HG03354 (cell line): Measurements from ENCODE around the gene EYA3.

Source experiments
- ATAC-seq: cut with Tn5 transposase; IDR thresholded peaks from one replicate; pipeline ENCODE4 v1.9.1; 2021; ENCODE audit warnings: mild to moderate bottlenecking; ENCODE audit not compliant: unreplicated experiment, poor library complexity, severe bottlenecking

Gene EYA3

DNA sequence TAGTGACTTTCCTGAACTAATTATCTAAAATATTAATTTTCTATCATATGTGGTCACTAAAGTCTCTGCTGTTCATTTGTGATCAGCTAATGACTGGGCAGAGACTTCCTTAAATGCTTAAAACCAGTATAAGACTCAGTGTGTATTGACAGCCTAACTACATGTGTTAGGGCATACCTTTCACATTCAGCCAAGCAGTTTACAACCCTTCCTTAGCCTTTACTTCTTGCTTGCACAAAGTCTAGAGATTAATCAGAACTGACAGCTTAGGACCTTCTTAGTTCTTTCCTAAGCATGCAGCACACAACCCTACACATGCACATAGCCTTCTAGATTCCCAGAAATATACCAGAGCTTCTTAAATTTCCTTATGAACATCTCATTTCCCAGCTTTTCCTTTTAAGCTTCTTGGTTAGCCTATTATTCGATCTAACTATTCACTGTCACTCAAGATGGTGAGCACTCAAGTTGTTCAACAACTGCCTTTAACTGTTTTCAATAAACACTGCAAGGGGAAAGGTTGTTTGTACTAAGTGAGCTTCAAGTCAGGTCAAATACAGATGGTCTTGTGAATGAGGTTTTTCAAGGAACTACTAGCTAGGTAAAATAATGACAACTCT, 13.4 kb downstream of the EYA3 start:
- no peak for ATAC-seq

DNA sequence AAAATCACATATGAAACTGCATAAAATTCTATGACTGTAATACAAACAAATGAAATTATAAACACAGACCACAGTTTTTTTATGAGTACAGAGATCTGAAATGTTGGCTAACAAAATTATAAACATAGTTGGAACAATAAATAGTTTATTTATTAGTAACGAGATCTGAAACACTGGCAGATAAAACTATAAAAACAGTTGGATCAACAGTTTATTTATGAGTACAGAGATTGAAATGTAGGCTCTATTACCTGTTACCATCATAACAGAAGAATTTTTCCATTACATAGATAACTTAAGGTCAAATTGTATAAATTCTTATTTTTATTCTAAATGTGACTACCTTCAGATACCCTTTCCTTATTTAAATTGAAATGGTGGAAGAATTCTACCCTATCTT, 14.5 kb downstream of the EYA3 start:
- ATAC-seq, result no peak

DNA sequence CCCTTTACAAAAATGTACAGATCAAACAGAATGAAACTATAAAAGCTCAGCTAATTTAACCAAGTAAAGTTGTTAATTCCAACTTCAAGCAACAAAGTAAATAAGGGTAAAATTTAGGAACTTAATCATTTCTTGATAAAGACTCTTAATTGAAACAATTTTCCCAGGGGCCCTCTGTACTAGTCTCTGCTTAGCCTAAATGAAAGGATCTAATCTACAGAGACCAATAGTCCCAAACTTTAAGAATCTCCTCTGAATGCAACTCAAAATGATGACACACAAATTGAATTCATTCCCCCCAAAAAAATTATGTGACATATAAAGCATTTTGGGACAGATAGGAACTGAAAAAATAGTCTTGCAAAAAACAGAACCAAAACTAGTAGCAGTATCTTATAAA, 16.6 kb downstream of the EYA3 start:
- no peak for ATAC-seq

DNA sequence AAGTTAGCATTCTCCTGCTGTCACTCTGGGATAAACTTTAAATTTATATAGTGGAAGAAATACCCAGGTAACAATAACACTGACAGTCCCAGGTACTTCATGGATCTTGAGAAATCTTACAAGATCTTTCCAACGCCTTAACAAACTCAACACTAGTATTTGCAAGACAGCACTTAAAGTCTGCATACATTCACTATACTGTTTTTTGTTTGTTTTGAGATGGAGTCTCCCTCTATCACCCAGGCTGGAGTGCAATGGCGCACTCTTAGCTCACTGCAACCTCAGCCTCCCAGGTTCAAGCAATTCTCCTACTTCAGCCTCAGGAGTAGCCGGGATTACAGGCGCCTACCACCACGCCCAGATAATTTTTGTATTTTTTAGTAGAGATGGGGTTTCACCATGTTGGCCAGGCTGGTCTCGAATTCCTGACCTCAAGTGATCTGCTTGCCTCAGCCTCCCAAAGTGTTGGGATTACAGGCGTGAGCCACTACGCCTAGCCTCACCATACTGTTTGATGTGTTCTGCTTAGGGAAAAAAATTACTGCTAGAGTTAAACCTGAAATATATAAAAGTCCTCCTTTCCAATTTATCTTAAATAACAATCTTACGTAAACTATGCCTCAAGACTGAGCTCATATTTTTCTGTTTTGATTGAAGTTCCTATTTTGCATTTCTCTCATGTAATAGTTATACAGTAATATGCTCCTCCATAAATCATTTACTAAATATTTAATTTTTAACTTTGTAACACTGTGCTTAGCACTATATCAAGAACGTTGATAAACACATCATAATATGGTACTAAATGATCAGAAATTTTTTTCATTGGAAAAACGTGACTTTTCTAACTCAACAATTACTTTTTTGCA, 17.5 kb downstream of the EYA3 start:
- ATAC-seq, result no peak

DNA sequence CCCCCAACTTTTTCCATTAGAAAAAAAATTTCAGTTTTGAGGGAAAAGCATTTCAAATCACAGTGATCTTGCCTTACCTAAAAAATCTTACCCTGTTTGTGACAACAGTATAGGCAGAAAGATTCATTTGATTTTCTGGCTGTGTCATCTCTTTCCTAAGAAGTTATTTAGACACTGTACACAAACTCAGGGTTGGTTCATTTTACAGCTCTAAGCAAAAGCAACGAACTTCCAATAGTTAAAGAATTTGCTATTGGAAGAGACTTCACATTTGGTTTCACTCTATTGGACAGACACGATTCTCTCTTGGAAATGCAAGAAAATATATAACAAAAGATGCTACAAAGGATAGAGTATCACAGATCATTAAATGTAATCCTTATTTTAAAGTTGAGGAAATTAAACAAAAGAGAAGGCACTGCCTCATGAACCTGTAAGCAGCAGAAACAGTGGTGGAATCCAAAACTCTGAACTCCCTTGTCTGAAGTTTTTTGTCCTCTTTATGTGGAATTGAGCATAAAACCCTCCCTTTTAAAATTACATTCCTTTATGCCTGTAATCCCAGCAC, 20.8 kb downstream of the EYA3 start:
- ATAC-seq, result no peak

DNA sequence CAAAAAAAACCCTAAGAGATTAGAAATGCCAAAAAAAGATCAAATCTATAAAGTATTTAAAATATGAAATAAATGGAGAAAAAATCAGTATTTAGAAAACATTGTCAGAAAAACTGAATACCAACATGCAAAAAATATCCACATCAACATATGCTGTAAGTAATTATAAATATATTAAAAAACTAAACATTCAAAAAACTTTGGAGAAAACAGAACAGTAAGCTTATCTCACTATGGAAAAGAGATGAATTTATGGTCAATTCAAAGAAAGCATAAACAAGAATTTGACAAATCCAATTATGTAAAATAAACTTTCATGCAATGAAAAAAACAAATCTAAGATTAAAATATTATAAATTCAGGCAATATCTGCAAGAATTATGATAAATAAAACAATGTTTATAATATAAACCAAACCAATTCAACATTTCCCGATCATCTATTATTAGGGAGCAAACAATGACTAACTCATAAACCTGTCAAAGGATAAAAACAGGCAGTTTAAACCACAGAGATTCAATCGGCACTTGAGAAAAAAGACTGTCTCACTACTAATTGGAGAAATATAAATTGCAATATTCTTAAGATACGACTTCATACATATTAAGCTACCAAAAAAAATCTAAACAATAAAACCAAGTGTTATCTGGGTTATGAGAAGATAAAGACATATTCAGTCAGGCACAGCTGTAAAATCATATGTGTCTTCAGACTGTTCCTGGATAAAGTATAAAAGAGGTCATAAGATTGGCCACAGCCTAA, 21.8 kb downstream of the EYA3 start:
- no peak for ATAC-seq

DNA sequence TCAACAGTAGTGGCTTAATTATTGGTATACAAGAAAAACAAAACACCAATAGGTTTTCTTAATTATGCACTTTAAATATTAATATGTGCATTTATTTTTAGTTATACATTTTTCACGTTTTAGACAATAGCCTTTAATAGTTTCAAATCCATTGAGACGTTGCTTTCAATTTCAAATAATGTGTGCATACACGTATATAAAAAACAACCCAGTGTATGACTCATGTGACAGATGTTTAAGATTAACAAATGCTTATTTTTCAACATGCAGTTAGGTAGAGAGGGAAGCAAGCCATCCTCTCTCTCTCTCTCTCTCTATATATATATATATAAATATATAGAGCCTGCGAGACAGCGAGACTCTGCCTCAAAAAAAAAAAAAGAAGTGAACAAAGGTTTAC, 24.3 kb downstream of the EYA3 start:
- ATAC-seq, result no peak

DNA sequence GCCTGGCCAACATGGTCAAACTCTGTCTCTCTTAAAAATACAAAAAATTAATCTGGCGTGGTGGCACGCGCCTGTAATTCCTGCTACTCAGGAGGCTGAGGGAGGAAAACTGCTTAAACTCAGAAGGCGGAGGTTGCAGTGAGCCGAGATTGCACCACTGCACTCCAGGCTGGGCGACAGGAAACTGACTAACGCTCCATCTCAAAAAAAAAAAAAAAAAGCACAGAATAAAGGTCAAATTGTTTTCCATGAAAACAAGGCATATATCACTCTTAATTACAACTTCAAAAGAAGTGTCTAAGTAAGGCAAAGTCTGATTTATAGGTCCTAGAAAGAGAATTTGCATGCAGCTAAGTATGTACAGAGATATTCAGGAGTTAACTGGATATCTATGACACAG, 25.6 kb downstream of the EYA3 start:
- no peak for ATAC-seq

DNA sequence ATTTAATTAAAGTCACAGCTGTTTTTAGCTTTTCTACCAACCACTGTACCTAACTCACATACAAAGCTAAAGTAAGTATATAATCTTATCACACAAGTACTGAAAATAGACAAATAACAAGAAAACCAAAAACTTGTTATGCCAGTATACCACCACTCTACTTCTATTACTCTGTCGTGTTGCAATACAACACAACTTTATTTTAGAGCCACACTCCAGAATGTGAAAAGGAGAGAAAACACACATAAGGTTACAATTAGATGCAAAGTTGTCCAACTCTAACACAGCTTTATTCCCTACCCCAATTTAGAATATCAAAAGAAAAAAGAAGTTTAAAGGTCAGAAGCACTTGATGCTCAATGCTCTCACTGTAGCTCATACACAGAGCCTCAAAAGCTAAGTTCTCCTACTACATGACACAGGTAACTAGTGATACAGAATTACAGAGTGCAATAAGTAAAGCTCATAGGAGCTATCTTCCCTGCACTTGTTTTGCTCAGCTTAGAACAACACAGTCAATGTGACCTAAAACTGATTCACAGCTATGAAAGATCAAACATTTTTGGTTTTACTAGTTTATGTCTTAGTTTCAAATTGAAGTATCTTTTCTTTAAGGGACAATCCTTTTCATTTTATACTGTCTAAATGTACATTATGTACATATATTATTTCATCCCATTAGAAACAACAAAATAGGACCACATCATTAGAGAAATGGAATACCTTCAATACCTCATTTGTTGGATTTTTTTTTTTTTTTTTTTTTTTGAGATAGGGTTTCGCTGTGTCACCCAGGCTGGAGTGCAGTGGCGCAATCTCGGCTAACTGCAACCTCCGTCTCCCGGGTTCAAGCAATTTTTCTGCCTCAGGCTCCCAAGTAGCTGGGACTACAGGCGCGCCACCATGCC, 29.2 kb downstream of the EYA3 start:
- ATAC-seq, result no peak

DNA sequence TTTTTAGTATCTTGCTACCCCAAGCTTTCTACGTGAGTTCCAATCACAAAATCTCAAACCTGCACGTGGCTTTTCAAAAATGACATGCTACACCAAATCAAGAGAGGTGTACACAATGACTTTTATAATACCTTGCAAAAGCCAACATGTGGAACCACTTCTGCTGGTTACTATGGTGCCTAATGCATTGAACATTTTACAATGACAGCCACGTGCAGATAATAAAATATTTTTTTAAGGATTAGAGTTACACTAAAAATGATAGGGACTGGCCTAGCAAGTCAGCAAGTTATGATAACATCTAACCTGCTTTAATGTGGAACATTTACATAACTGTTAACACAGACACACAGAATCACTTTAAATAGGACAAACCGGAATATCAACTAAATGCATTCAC, 30.2 kb downstream of the EYA3 start:
- ATAC-seq, result no peak

DNA sequence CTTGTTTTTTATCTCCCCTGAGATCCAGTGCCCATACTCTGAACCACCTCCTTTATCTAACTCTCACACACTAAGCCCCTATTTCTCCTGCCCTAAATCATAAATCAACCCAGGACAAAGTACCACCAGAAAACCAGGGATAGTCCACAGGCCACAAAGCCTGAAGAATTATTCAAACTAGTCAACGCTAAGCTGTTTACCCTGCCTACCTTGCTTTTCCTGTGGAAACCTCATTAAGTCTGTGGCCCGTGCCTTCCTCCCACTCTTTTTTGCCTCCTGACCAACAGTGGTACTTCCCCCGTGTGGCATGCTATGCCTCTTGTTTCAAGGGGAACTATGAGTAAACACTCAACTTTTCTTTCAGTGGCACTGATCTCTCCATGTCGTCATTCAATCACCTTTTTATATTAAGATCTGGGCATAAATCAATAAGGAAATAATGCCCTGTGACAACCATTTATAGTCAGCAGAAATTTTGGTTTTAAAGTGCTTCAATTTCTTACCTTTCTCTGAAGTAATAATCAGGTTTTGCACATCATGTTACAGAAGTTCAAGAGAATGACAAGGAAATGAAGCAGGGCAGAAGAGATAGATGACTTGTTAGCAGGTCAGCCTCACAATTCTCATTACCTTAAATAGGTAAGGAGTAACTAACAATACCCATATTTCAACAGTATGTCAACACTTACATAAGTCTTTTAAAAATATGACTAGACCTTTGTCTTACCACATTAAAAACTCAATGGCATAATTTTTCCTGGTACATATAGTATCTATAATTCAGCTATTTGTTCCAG, 32.1 kb downstream of the EYA3 start:
- peak; percentile 68 for ATAC-seq

DNA sequence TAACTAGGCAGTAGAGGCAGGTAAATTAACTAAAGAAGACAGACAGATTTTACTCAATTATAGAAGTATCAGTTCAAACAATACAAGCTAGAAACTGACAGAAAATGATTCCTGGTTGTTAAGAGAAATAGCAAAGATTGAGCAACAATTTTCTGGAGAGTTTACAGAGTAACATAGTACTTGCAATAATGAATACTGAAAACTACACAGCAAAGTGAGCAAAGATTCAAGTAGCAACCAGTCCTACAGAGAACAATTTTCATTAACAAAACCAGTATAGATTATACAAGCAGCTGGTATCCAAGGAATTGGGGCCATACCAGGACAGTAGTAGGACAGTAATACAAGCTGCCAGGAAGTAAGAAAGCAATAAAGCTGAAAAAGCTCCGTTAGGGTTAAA, 37.6 kb downstream of the EYA3 start:
- ATAC-seq, result no peak

DNA sequence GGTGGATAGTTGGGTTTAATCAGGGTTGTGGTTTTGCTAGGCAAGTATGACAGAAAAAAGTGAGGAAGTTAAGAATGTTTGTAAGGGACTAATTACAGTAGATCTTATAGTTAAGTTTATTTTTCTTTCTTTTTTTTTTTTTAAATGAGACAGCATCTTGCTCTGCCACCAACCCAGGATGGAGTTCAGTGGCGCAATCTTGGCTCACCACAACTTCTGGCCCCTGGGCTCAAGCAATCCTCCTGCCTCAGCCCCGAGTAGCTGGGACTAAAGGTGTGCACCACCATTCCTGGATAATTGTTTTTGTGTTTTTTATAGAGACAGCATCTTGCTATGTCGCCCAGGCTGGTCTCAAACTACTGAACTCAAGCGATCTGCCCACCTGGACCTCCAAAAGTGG, 41.7 kb downstream of the EYA3 start:
- ATAC-seq, result no peak

DNA sequence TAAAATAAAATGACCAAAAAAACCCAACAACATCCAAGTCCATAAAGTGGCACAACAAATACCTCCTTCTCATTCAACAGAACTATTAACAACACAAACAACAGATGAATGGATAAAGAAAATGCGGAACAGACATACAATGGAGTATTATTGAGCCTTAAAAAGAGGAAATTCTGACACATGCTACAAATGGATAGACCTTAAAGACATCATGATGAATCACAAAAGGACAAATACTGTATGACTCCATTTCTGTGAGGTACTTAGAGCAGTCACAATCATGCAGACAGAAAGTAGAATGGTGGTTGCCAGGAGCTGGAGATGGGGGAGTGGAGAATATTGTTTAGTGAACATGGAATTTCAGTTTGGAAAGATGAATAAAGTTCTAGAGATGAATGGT, 42.6 kb downstream of the EYA3 start:
- no peak for ATAC-seq

DNA sequence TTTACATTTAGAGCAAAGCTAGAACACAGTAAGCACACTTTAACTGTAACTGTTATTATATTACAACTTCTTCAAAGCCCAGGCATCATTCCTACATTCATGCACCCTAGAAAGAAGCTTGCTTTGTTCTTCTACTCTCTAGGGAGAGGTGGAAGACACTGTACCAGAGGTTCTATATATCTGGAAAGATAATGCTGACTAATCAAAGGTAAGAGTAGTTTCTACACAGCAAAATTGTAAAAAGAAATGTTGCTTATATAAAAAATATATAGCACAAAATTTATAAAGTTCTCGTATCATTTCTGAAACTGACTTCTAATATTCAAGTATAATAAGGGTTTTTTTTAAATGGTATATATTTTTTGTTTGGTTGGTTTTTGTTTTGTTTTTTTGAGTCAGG, 44.0 kb downstream of the EYA3 start:
- no peak for ATAC-seq

DNA sequence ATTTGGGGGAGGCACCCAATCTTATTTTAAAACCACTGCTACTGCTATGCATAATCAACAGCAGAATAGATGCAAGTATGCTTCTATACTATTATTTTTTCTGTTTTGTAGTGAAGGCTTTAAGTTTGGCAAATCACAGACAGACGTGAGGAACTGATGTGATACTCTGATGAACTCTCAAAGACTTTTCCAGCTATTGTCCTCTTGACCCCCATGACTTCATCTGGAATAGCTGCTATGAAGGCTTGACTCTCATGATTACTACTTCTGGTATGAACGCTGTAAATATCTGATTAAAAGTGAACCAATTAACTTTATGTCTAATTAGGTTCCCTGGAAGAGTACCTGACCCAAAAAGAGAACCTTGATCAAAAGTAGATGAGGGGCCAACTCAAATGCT, 49.1 kb downstream of the EYA3 start:
- no peak for ATAC-seq

DNA sequence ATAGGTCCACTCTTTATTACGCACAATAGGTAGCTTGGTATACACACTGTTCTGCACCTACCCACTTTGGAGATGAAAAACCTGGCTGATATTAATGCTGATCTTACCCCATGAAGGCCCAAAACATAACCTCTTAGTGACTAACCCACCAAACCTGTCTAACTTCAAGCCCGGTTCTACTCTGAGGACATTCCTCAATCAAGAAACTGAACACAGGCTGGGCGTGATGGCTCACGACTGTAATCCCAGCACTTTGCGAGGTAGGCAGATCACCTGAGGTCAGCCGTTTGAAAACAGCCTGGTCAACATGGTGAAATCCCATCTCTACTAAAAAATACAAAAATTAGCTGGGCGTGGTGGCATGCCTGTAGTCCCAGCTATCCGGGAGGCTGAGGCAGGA, 50.5 kb downstream of the EYA3 start:
- ATAC-seq, result no peak

DNA sequence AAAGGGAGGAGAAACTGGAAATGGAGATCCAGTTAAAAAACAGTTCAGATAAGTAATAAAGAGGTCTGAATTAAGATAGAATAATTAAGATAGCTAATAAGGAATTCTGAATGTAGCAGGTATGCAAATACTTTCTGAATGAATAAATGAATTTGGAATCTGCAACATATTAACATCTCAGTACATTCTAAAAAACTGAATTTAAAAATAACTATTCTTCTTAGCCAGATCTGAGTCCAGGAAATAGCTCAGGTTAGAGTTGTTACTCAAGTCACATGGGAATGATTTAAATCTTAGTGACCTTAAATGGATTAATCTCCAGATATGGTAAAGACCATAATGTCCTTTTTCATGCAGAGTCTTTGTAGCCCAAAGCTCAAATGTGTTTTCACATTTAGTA, 51.2 kb downstream of the EYA3 start:
- no peak for ATAC-seq

DNA sequence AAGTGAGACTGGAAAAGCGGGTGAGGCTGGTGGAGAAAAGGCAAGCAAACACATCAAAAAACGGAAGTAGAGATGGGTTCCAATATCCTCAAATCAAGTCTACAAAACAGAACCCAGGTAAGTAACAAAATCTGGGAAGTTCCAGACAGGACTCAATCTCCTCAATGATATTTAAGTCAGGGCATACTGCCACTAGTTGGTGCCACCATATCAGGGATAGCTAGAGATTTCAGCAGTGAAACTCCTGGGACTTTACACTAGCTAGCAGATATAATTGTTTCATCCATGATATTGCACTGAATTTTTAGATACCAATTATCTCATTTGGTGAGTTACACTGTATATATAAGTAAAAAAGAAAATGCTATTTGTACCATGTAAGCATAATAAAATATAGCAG, 52.0 kb downstream of the EYA3 start:
- no peak for ATAC-seq
